ENCODE data around the gene TSSC4. TPM values are rescaled to one million over a fixed set of nuclear protein-coding genes. Genes with fewer than 3 reads are reported as not detected.

The TSSC4 gene
- total RNA-seq, 1 donor: 29.7 TPM

DNA sequence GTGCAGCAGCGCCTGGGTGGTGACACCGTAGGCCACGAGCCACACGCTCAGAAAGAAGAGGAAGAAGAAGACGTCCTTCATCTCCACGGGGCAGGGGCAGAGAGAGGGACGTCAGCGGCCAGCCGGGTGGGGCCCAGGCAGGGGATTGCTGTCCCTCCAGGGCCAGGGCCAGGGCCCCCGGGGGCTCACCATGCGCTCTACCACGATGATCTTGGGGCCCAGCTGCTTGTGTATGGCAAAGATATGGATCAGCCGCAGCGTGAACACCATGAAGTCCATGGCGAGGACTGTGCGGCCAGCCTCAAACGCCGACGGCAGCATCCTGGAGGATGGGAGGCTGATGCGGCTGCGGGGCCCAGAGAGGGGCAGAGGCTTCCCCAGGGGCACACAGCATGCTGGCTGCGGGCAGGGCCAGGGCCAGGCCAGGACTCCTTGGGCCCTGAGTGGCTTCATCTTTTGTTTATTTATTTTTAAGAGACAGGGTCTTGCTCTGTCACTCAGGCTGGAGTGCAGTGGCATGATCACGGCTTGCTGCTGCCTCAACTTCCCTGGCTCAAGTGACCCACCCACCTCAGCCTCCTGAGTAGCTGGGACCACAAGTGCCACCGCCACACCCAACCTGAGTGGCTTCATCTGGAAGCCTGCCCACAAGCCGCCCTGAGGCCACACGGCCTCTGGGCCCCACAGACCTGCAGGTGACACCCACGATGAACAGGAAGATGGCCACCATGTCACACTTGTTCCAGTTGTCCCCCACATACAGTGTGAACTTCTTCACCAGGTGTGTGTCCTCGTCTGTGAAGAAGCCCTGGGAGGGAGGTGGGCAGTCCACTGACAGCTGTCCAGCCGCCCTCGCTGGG, 11.1 kb downstream of the TSSC4 start:
- no peak overlapping the region for H3K4me3 ChIP-seq (ENCODE audit: low read length)
- no peaks in the 10 kb centered on the region for H3K4me1 ChIP-seq (ENCODE audit: insufficient read depth, low read length)
- no peaks in the 10 kb centered on the region for H3K27me3 ChIP-seq (ENCODE audit: insufficient read depth, low read length)
- no peaks in the 10 kb centered on the region for H3K9me3 ChIP-seq (ENCODE audit: low read depth, low read length)

DNA sequence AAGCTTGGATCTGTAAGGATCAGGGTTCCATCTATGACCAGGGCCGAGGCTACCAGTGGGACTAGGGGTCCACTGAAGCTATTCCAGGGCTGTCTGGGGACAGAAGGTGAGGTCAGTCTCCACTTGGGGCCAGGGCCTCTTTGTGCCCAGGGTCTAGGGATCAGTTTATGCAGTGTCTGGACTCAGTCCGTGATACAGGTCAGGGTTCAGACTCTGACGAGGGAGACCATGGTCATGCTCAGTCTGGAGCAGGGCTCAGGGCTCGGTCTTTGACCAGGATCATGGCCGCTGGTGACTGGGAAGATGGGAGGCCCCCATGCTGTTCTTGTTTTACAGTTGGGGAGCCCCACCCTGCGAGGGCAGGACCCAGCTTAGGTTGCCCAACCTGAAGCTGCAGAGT, 11.8 kb downstream of the TSSC4 start:
- Histone ChIP-seq H3K9me3 (ENCODE audit: low read depth, low read length) (no peaks in the 10 kb centered on the region), H3K4me1 (ENCODE audit: insufficient read depth, low read length) (no peaks in the 10 kb centered on the region), H3K4me3 (ENCODE audit: low read length) (no peak overlapping the region), H3K27me3 (ENCODE audit: insufficient read depth, low read length) (no peaks in the 10 kb centered on the region)

DNA sequence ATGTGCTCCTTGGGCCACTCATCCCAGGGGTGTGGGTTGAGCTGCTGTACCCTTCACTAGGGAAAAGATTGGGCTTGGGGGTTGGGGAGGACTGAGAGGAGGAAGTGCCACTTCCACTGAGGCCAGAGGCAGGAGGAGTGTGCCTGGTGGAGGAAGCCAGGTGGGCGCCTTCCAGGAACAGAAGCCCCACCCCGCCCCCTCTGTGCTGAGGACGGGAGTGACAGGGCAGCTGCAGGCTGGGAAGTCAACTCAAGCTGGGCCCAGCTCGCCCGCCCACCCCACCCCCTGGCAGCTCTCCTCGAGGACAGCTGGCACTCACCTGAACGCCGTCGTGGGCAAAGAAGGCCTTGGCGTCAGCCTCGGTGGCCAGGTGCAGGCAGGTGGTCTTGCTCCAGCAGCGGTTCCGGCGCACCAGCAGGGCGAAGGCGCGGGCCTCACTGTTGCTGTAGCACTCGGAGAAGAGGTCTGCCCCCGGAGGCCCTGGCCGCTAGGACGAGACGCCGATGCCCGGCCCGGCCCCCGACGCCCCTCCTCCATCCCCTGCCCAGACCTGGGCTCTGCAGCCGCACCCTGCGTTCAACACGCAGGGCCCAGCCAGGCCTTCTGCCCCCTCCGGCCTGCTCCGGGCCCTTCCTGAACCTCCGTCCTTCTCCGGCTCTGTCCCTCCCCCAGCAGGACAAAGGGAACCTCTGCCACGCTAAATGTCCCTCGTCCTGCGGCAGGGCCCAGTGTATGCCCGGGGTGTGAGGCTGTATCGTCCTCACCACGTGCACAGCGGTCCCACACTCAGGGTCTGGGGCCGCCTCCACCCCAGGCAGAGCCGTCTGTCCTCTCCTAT, 13.4 kb downstream of the TSSC4 start:
- H3K4me3 ChIP-seq (ENCODE audit: low read length): no peak overlapping the region
- no peaks in the 10 kb centered on the region for H3K4me1 ChIP-seq (ENCODE audit: insufficient read depth, low read length)
- H3K27me3 ChIP-seq (ENCODE audit: insufficient read depth, low read length): no peaks in the 10 kb centered on the region
- H3K9me3 ChIP-seq (ENCODE audit: low read depth, low read length): no peaks in the 10 kb centered on the region

DNA sequence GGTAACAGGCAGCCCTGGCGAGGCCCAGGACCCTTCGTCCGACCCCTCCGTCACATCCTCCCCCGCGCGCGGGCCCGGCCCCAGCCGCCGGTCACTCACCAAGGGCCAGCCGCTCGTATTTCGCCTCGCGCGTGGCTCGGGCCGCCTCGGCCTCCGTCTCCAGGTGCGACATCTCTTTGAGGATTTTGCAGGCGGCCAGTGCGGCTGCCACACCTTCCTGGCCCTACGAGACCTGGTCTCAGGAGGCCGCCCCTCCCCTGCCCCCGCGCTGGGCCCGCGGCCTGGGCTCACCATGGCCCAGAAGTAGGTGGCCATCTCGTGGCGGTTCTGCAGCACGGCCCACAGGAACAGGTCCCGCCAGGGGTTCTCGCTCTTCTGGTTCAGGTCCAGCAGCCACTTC, 14.1 kb downstream of the TSSC4 start:
- no peaks in the 10 kb centered on the region for H3K4me1 ChIP-seq (ENCODE audit: insufficient read depth, low read length)
- H3K27me3 ChIP-seq (ENCODE audit: insufficient read depth, low read length): no peaks in the 10 kb centered on the region
- no peaks in the 10 kb centered on the region for H3K9me3 ChIP-seq (ENCODE audit: low read depth, low read length)
- H3K4me3 ChIP-seq (ENCODE audit: low read length): no peak overlapping the region

DNA sequence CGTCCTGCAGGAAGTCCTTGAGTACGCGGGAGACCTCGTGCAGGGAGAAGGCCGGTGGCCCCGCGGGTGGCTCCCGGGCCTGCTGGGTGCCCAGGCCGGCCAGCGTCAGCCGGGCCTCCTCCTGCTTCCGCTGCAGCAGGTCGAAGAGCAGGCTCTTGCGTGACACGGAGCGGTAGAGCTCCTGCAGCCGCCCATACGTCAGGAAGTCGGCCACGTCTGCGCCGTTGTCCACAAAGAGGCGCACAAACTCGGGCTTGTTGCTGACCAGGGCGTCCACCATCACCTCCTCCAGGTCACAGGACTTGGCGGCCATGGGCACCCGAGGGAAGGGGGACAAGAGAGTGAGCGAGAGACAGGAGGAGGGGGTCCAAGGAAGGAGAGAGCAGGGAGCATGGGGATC, 14.6 kb downstream of the TSSC4 start:
- peaks cover 5% of the 10 kb centered on the region for H3K4me1 ChIP-seq (ENCODE audit: insufficient read depth, low read length)
- no peaks in the 10 kb centered on the region for H3K9me3 ChIP-seq (ENCODE audit: low read depth, low read length)
- H3K4me3 ChIP-seq (ENCODE audit: low read length): no peak overlapping the region
- no peaks in the 10 kb centered on the region for H3K27me3 ChIP-seq (ENCODE audit: insufficient read depth, low read length)

DNA sequence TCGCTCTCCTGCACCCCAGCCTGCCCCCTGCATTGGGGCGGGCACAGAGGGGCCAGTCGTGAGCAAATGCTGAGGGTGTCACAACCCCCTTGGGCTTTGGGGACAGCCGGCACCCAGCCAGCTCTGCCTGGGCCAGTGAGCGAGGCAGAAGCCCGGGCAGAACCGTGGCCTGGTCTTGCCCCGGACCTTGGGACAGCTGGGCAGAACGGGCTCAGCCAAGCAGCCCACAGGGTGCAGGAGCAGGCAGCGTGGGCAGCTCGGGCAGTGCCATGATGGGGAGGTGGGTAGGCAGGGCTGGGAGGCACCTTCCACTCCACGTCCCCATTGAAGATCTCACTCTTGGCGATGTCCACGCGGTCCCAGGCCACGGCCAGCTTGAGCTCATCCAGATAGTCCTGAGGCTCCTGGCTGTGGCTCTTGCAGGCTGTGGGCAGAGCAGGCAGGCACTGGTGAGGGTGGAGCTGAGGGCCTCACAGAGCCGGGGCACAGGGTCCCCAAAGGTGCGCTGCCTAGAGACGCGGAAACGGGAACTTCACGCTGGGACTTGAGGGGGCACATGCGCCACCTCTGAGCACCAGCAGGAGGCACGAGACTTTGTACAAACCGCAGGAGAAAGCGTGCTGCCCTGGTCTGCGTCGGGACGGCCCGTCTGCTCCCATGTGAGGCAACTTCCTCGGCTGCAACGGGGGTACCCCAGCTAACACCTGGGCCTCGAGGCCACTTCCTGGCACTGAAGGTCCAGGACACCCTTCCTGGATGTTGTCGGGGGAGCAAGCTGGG, 15.2 kb downstream of the TSSC4 start:
- peaks cover 9% of the 10 kb centered on the region for H3K4me1 ChIP-seq (ENCODE audit: insufficient read depth, low read length)
- H3K27me3 ChIP-seq (ENCODE audit: insufficient read depth, low read length): no peaks in the 10 kb centered on the region
- no peak overlapping the region for H3K4me3 ChIP-seq (ENCODE audit: low read length)
- H3K9me3 ChIP-seq (ENCODE audit: low read depth, low read length): no peaks in the 10 kb centered on the region

DNA sequence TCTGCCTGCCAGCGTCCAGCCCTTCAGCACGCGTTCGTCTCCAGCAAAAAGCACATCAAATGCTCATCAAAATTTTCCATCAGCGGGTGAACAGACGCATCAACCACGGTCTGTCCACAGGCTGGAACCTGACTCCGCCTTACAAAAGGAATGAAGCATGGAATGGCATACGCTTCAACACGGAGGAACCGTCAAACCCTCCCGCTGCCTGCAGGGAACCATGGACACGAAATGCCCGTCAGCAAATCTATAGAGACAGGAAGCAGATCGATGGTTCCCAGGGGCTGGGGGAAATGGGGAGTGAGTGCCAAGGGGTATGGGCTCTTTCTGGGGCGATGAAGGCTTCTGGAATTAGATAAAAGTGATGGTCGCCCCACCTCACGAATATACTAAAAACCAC, 16.2 kb downstream of the TSSC4 start:
- Histone ChIP-seq H3K9me3 (ENCODE audit: low read depth, low read length) (no peaks in the 10 kb centered on the region), H3K27me3 (ENCODE audit: insufficient read depth, low read length) (no peaks in the 10 kb centered on the region), H3K4me3 (ENCODE audit: low read length) (no peak overlapping the region), H3K4me1 (ENCODE audit: insufficient read depth, low read length) (peaks cover 9% of the 10 kb centered on the region)

DNA sequence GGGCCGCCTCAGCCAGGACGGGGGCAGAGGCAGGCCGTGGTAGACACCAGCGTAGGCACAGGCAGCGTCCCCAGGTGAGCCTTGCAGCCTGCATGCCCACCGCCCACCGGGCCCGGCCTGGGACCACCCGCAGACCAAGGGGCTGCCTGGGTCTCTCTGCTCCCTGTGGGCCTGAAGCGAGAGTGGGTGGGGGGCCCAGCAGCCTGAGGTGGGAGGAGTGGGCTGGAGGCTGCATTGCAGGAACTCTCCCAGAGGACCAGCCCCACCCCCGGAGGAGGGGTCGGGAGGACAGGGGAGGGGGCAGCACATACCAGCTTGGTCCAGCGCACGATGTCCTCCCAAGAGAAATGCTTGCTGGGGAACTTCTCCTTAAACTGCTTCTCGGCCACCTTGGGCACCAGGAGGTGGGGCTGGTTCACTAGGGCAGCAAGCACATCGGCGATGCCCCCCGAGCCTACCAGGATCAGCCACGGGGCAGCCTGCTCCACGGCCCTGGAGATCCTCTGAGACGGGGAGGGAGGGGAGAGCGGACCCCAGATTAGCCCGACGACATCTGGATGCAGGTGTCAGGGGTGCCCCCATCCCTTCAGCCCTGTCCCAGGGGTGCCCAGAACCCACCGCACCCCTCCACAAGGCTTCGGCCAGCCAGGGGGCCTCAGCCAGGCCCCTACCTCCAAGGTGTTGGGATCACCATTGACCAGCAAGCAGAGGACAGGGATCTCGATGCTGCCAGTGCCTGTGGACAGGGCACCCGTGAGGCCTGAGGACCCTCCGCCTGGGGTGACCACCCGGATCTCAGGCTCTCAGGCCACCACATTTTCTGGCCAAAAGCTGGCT, 17.5 kb downstream of the TSSC4 start:
- H3K27me3 ChIP-seq (ENCODE audit: insufficient read depth, low read length): no peaks in the 10 kb centered on the region
- H3K4me1 ChIP-seq (ENCODE audit: insufficient read depth, low read length): peaks cover 9% of the 10 kb centered on the region
- no peak overlapping the region for H3K4me3 ChIP-seq (ENCODE audit: low read length)
- no peaks in the 10 kb centered on the region for H3K9me3 ChIP-seq (ENCODE audit: low read depth, low read length)

DNA sequence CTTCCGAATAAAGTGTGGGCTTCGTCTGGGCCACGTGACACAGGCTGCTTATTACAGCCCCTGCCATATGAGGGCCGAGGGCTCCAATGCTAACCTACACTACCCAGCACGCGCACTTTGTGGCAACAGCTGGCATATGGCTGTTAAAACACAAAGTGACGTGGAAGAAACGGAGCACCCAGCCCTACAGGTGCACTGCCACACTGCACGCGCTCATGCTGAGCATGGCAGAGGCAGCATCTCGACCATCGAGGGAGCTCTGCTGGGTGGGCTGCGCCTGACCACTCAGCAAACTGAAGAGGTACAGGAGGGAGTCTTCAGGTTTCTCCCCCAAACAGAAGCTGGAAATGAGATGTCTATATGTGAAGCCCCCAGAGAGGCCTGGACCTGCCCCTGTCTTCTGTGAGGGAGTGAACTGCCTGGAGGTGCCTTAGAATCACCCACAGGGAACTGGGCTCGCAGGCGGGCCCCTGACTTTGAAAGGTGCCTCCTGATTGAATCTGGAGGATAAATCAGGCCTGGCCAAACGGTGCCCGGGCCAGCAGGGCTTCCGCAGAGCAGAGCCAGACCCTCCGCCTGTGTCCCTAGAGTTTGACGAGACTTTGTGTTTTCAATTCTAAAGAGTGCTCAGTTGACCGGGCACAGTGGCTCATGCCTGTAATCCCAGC, 18.3 kb downstream of the TSSC4 start:
- Histone ChIP-seq H3K4me1 (ENCODE audit: insufficient read depth, low read length) (peaks cover 9% of the 10 kb centered on the region), H3K9me3 (ENCODE audit: low read depth, low read length) (no peaks in the 10 kb centered on the region), H3K27me3 (ENCODE audit: insufficient read depth, low read length) (no peaks in the 10 kb centered on the region)

DNA sequence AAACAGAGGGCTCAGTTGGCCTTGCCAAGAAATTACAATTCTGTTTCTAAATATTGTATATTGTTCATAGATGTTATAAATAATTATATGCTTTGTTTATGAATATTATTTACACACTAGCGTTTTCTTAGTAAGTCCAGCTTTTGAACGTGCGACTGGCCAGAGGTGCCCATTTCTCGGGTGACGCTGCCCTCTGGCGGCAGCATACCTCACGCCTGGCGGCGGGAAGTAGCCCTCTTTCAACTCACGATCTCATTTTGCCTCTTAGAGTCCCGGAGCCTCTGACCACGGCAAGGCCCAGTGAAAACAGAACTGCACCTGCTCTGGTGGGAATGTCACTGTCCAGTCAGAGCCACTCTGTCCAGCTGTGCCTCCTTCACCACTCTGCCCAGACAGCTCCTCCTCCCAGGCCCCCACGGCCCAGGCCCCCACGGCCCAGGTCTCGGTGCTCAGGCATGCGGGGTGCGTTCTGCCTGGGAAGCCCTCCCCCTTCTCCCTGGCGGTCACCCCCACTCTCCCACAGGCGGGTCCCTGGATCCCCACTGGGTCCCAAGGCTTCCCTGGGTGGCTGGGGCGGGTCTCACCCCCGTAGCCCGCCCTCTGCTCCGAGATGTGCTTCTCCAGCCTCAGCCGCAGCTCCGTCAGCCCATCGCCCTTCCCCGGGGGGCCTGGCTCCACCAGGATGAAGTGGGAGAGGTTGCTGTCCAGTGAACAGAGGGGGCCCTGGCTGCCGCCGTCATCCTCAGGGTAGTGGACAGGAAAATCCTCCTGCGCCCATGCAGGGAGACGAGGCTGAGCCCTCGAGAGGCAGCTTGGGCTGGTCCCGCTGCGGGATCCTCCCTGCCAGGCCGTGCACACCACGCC, 19.3 kb downstream of the TSSC4 start:
- H3K4me3 ChIP-seq (ENCODE audit: low read length): no peak overlapping the region
- H3K27me3 ChIP-seq (ENCODE audit: insufficient read depth, low read length): no peaks in the 10 kb centered on the region
- no peaks in the 10 kb centered on the region for H3K9me3 ChIP-seq (ENCODE audit: low read depth, low read length)
- H3K4me1 ChIP-seq (ENCODE audit: insufficient read depth, low read length): peaks cover 9% of the 10 kb centered on the region

More for the DNA sequence above, 18.3 kb downstream of the TSSC4 start:
- H3K4me3 ChIP-seq (ENCODE audit: low read length): no peak overlapping the region

DNA sequence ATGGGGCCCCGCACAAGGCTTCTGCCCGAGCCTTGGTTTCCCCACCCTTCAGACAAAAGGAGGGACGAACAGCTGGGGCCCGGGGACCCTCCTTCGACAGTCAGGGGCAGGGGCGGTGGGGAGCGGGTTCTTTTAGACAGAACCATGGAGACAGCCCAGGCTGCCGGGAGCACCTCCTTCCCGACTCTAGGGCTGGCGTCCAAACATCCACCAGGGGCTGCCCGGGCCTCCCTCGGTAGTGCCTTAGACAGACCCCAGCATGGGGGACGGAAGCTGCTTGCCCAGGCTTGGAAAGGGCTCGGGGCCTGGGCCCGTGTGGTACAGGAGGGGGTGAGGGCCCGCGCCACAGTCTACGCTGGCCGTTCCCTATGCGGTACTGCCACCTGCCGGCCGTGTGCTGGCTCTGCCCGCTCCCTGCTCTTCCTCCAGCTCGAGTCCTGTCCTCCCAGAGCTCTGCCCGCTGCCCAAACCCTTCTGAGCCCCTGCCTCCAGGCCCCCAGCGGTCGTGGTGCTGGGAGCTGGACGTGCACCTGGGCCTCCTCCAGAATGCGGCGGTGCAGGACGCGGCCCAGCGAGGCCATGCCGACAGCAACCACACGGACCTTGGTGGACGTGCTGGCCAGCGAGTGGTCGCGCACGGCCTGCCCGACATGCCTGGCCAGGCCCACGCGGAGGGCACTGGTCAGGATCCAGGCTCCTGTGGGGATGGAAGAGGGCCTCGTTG, 20.1 kb downstream of the TSSC4 start:
- Histone ChIP-seq H3K4me1 (ENCODE audit: insufficient read depth, low read length) (peaks cover 9% of the 10 kb centered on the region), H3K4me3 (ENCODE audit: low read length) (no peak overlapping the region), H3K9me3 (ENCODE audit: low read depth, low read length) (no peaks in the 10 kb centered on the region), H3K27me3 (ENCODE audit: insufficient read depth, low read length) (no peaks in the 10 kb centered on the region)

DNA sequence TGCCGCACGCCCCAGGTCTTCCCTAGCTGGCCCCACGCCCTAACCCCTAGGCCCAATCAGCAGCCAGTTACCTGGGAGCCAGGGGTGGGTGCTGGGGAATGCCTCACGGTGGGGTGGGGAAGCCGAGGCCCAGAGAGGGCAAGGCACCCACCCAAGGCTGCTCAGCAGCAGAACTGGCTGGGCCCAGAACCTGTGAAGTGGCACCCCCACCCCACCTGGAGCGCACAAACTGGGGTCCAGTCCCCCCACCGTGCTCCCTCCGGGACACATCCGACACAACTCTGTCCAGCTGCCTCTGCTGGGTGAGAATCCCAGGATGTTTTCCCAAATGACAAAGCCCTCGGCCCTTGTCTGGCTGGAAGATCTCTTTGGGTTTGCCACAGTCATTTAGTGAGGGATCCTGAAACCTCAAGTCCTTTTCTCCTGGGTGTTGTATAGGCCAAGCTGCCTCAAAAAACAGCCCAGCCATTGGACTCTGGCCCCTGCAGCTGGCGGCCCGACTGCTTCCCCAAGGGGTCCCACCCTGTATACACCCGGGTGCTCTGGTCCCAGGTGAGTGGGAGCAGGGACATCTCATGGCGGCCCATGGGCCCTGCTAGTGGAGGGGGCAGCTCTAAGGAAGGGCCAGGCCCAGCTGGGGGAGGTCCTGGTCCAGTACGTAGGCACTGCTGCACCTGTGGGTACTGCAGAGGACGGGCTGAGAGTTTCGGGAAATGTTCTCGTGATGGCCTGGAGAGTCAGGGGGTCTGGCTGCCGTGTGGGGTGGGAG, 20.9 kb downstream of the TSSC4 start:
- H3K27me3 ChIP-seq (ENCODE audit: insufficient read depth, low read length): no peaks in the 10 kb centered on the region
- peaks cover 9% of the 10 kb centered on the region for H3K4me1 ChIP-seq (ENCODE audit: insufficient read depth, low read length)
- H3K9me3 ChIP-seq (ENCODE audit: low read depth, low read length): no peaks in the 10 kb centered on the region
- H3K4me3 ChIP-seq (ENCODE audit: low read length): no peak overlapping the region

Measured in mononuclear cell (primary cell).